Activated naive CD4-positive, alpha-beta T cell treated with anti-CD3 and anti-CD28 coated beads for 36 hours (primary cell): ENCODE results near the gene DCXR. TPM values are rescaled to one million over a fixed set of nuclear protein-coding genes. Genes with fewer than 3 reads are reported as not detected.

Experiments
- CTCF ChIA-PET: fragments of 350-600 bp; sonication (Branson Sonifier 250); formaldehyde crosslinking; loops from one replicate; lab custom pipeline; 2021; ENCODE audit warnings: antibody characterized with exemption; lab: Charles Lee
- DNase-seq: peaks from one replicate; pipeline ENCODE4 v3.0.0-alpha.2; 2020
- H3K27ac Mint-ChIP-seq: one replicate; pipeline ENCODE4 v1.8.0; 2021; ENCODE audit warnings: mild to moderate bottlenecking, mixed read lengths
- H3K27me3 Mint-ChIP-seq: one replicate; pipeline ENCODE4 v1.8.0; 2021; ENCODE audit warnings: low read depth, mixed read lengths
- H3K36me3 Mint-ChIP-seq: one replicate; pipeline ENCODE4 v1.8.0; 2021; ENCODE audit warnings: low read depth, mixed read lengths
- H3K4me1 Mint-ChIP-seq: one replicate; pipeline ENCODE4 v1.8.0; 2021; ENCODE audit warnings: low read depth, mixed read lengths
- H3K4me3 Mint-ChIP-seq: one replicate; pipeline ENCODE4 v1.8.0; 2021; ENCODE audit warnings: mild to moderate bottlenecking, moderate library complexity, mixed read lengths
- H3K9me3 Mint-ChIP-seq: one replicate; pipeline ENCODE4 v1.8.0; 2021; ENCODE audit warnings: mixed read lengths
- intact Hi-C: fragments of 100-400 bp; cut with micrococcal nuclease; formaldehyde crosslinking; loops from one replicate; pipeline ENCODE4 v1.15.1; 2023
- total RNA-seq, 2 experiments: library from RNA; stranded (reverse); gene quantifications; one replicate each; pipeline ENCODE4 v1.2.3, GENCODE V29; 2021

DCXR gene
- total RNA-seq, 2 experiments from 2014 or later = 139 to 146 TPM

DNA sequence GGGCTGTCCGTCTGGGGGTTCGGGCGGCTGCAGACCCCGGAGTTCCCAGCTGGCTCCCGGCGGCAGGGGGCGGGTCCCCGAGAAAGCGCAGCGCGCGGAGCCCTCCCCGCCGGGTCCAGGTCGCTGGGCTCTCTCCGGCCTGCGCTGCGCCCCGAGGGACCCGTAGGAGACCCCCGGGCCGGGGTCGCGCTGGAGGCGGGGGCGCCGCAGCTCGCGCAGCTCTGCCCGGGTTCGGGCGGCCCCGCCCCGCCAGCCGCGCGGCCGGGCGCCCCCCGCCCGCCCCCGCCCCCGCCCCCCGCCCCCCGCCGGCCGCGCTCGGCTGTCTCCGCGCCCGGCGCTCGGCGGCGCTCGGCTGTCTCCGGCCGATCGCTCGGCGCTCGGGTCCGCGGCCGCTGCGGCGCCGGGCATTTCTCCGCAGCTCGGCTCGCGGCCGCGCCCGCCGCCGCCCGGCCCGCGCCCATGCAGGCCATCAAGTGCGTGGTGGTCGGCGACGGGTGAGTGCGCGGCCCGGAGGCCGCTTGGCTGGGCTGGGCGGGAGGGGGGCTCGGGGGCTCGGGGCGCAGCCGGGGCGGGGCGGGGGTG is 6.1 kb downstream of the DCXR start, which contains the start of gene RAC3:
RAC3 (plus strand) TSS at position 376 of the 582 bp plus-strand sequence; CDS start at position 460, 84 bp downstream.
- no peak for DNase-seq
- Mint-ChIP-seq H3K27me3 (no peaks in the 10 kb centered on the region), H3K27ac (no peak within 1 kb of the TSS), H3K36me3 (peaks cover 8% of the 10 kb centered on the region), H3K4me3 (peak within 1 kb of the TSS; percentile 76), H3K9me3 (no peaks in the 10 kb centered on the region), H3K4me1 (peaks cover 13% of the 10 kb centered on the region)
- intact Hi-C loops = loop anchor here (10.0 kb wide), 1 partner anchor 323 kb away; the partner anchor contains the start of gene TEX19
- CTCF ChIA-PET = interaction anchor here (0.9 to 2.5 kb wide), 4 partner anchors 9 to 121 kb away, joined by 3 to 16 read pairs (median 5); partner anchors contain the start of gene NOTUM

DNA sequence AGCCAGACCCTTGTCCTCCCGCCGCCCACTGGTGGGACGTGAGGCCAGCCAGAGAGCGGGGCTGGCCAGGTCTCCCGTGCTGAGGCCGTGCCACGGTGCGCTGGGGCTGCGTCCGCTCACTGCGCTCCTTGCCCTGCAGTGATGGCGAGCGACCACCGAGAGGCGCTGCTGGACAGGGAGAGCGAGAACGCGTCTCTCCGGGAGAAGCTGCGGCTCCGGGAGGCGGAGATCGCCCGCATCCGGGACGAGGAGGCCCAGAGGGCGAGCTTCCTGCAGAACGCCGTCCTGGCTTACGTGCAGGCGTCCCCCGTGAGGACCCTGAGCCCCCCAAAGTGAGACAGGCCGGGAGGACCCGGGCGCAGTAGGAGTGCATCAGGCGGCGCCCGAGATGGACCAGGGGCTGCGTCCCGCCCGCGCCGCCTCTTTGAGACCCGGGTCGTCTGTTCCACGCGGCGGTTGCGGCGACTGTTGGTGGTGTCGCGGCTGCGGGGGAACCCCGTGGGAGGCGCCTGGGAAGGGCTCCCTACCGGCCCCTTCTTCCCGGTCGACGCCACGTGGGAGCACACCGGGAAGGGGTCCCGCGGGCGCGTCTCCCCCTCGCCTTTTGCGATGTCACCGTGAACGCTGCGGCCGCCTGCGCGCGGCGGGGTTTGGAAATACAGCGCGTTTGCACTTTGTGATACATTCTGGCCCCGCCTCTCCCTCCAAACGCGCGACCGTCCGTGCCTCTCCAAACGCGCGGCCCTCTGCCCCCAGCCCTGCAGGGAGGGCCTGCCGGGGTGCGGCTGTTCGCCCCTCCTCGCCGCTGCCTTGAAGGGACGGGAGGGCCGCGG is 6.8 kb downstream of the DCXR start:
- CTCF ChIA-PET = interaction anchor here (0.6 to 3.3 kb wide), 22 partner anchors 10 to 466 kb away, joined by 3 to 23 read pairs (median 4); partner anchors contain the start of genes DUS1L and NOTUM
- no peaks in the 10 kb centered on the region for H3K9me3 Mint-ChIP-seq
- no peaks in the 10 kb centered on the region for H3K27me3 Mint-ChIP-seq
- no peak overlapping the region for H3K27ac Mint-ChIP-seq
- H3K4me3 Mint-ChIP-seq = peak overlapping the region; percentile 76
- H3K36me3 Mint-ChIP-seq = peaks cover 6% of the 10 kb centered on the region
- peaks cover 8% of the 10 kb centered on the region for H3K4me1 Mint-ChIP-seq
- peak; percentile 90 for DNase-seq
- intact Hi-C loops = loop anchor here (1.0 to 10.0 kb wide), 4 partner anchors 68 to 384 kb away; partner anchors contain the start of genes FASN and TEX19

DNA sequence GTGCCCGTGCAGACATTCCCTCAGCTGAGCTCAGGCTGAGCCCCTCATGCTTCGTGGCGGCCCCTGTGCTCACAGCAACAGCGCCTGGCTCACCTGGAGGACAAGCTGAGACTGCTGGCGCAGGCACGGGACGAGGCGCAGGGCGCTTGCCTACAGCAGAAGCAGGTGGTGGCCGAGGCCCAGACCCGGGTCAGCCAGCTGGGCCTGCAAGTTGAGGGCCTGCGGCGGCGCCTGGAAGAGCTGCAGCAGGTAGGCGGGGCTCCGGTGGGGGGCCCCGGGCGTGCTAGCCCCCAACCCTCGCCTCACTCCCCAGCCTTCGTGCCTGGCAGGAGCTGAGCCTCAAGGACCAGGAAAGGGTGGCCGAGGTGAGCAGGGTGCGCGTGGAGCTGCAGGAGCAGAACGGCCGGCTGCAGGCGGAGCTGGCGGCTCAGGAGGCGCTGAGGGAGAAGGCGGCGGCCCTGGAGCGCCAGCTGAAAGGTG is 7.5 kb downstream of the DCXR start:
- no peaks in the 10 kb centered on the region for H3K9me3 Mint-ChIP-seq
- CTCF ChIA-PET = interaction anchor here (0.5 to 3.3 kb wide), 18 partner anchors 8 to 466 kb away, joined by 3 to 23 read pairs (median 5); partner anchors contain the start of genes DCXR, DUS1L and NOTUM
- H3K27me3 Mint-ChIP-seq = no peaks in the 10 kb centered on the region
- peaks cover 6% of the 10 kb centered on the region for H3K36me3 Mint-ChIP-seq
- peaks cover 3% of the 10 kb centered on the region for H3K4me1 Mint-ChIP-seq
- DNase-seq = no peak
- intact Hi-C loops = loop anchor here (1.0 to 10.0 kb wide), 5 partner anchors 68 to 515 kb away; partner anchors contain the start of genes ACTG1, FASN and TEX19
- no peak overlapping the region for H3K4me3 Mint-ChIP-seq
- H3K27ac Mint-ChIP-seq = no peak overlapping the region

DNA sequence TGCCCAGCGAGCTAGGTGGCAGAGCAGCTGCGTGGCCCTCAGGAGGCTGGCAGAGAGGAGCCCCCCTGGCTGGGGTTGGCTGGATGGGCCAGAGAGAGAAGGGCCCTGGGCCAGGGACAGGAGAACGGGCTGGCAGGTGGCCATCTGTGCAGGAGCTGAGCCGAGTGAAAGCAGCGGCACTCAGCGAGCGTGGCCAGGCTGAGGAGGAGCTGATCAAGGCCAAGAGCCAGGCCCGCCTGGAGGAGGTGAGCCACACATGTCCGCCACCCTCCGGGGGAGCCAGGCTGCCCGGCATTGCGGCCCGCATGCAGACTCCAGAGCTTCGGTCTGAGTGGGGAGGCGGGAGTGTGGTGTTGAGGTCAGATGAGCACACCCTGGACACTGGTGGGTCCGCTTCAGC is 8.1 kb downstream of the DCXR start:
- DNase-seq = no peak
- Mint-ChIP-seq H3K4me1 (peaks cover 3% of the 10 kb centered on the region), H3K27me3 (no peaks in the 10 kb centered on the region), H3K9me3 (no peaks in the 10 kb centered on the region), H3K4me3 (no peak overlapping the region), H3K27ac (no peak overlapping the region), H3K36me3 (peaks cover 6% of the 10 kb centered on the region)
- intact Hi-C loops = loop anchor here (10.0 kb wide), 1 partner anchor 515 kb away; the partner anchor contains the start of gene ACTG1
- CTCF ChIA-PET = interaction anchor here (0.5 to 3.3 kb wide), 10 partner anchors 8 to 321 kb away, joined by 3 to 23 read pairs (median 8); partner anchors contain the start of genes DCXR, DUS1L and NOTUM

DNA sequence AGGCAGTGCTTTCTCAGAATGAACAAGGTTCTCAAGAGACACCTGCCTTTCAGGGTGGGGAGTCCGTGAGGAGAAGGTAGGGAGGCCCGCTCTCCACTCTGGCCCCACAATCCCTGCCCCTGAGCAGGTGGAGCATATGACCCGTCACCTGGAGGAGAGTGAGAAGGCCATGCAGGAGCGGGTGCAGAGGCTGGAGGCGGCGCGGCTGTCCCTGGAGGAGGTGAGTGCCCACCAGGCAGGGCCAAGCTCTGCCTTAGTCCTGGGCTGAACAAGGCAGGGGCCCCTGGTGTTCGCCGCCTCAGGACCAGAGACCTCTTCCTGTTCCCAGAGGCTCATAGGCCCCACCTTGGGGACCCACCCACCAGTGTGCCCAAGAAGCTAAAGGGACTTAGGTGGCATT is 8.5 kb downstream of the DCXR start:
- peaks cover 6% of the 10 kb centered on the region for H3K4me1 Mint-ChIP-seq
- no peak overlapping the region for H3K4me3 Mint-ChIP-seq

DNA sequence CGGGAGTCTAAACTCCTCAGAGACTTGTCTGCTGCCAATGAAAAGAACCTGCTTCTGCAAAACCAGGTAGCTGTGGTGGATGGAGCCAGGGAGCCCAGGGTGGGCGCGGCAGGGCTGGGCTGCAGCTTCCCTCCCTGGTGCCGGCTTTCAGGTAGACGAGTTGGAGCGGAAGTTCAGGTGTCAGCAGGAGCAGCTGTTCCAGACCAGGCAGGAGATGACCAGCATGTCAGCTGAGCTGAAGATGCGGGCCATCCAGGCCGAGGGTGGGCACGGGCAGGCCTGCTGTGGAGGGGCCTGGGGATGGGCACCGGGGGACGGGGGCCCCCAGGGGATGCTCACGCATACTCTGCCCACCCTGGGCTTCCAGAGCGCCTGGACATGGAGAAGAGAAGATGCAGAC is 9.3 kb downstream of the DCXR start:
- no peak overlapping the region for H3K27ac Mint-ChIP-seq
- H3K4me1 Mint-ChIP-seq = peaks cover 10% of the 10 kb centered on the region
- no peak for DNase-seq
- intact Hi-C loops = loop anchor here (10.0 kb wide), 1 partner anchor 513 kb away; the partner anchor contains the start of gene ACTG1
- CTCF ChIA-PET = interaction anchor here (2.5 to 3.3 kb wide), 2 partner anchors 8 to 9 kb away, joined by 6 to 23 read pairs; partner anchors contain the start of gene DCXR
- H3K9me3 Mint-ChIP-seq = no peaks in the 10 kb centered on the region
- H3K4me3 Mint-ChIP-seq = no peak overlapping the region
- H3K36me3 Mint-ChIP-seq = peaks cover 6% of the 10 kb centered on the region
- no peaks in the 10 kb centered on the region for H3K27me3 Mint-ChIP-seq

More for the DNA sequence above, 8.5 kb downstream of the DCXR start:
- no peaks in the 10 kb centered on the region for H3K27me3 Mint-ChIP-seq
- CTCF ChIA-PET = interaction anchor here (2.0 to 3.3 kb wide), 4 partner anchors 8 to 126 kb away, joined by 6 to 23 read pairs (median 18); partner anchors contain the start of genes DCXR and NOTUM
- peaks cover 6% of the 10 kb centered on the region for H3K36me3 Mint-ChIP-seq
- no peaks in the 10 kb centered on the region for H3K9me3 Mint-ChIP-seq
- no peak overlapping the region for H3K27ac Mint-ChIP-seq
- intact Hi-C loops = loop anchor here (10.0 kb wide), 1 partner anchor 514 kb away; the partner anchor contains the start of gene ACTG1
- DNase-seq = no peak

DNA sequence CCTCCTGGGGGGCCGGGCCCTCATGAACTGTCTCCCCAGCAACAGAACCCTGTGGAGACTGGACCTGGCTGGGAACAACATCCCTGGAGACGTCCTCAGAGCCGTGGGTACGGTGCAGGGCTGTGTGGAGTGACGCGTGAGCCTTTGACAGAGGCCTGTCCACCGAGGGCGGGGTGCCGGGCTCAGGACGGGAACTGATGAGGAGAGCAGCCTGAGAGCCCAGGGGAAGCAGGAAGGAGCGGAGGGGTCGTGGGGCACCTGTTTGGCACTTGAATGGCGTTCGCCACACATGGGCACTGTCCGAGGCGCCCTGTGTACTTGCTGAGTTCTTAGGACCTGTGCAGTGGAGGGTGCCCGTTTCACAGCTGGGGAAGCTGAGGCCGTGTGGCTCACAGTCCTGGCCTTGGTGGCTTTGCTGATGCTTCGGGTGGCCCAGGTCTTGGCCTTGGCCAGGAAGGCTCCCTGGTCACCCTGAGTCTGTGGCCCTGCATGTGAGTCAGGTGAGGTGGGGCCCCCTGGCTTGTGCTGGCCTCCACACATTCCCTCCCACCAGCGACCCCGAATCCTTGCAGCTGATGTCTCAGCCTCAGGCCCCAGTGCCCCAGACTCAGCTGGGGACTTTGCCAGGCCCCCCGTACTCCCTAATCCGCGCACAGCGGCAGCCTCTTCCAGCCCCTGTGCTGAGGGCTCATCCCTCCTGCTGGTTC is 11.9 kb downstream of the DCXR start:
- H3K4me3 Mint-ChIP-seq = no peak overlapping the region
- peaks cover 22% of the 10 kb centered on the region for H3K4me1 Mint-ChIP-seq
- no peaks in the 10 kb centered on the region for H3K27me3 Mint-ChIP-seq
- CTCF ChIA-PET = interaction anchor here (0.6 to 7.3 kb wide), 2 partner anchors 64 to 85 kb away, joined by 3 to 95 read pairs; partner anchors contain the start of gene NOTUM
- intact Hi-C loops = loop anchor here (10.0 kb wide), 1 partner anchor 511 kb away; the partner anchor contains the start of gene ACTG1
- H3K27ac Mint-ChIP-seq = no peak overlapping the region
- H3K36me3 Mint-ChIP-seq = peaks cover 12% of the 10 kb centered on the region
- DNase-seq = no peak
- H3K9me3 Mint-ChIP-seq = no peaks in the 10 kb centered on the region

DNA sequence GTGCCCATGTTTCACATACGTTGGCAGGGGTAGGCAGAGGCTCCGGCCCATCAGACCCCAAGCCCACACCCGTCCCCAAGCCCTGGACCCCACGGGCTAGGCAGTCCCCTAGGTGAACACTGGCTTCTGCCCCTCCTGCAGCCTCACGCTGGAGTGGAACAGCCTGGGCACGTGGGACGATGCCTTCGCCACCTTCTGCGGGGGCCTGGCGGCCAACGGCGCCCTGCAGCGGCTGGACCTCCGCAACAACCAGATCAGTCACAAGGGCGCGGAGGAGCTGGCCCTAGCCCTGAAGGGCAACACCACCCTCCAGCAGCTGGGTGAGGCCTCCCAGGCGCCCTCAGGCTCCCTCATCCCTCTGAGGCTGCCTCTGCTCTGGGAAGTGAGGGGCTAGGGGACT is 12.6 kb downstream of the DCXR start:
- peaks cover 12% of the 10 kb centered on the region for H3K36me3 Mint-ChIP-seq
- H3K4me1 Mint-ChIP-seq = peaks cover 26% of the 10 kb centered on the region
- H3K9me3 Mint-ChIP-seq = no peaks in the 10 kb centered on the region
- no peaks in the 10 kb centered on the region for H3K27me3 Mint-ChIP-seq
- intact Hi-C loops = loop anchor here (10.0 kb wide), 1 partner anchor 510 kb away; the partner anchor contains the start of gene ACTG1
- H3K27ac Mint-ChIP-seq = no peak overlapping the region
- DNase-seq = no peak
- no peak overlapping the region for H3K4me3 Mint-ChIP-seq
- CTCF ChIA-PET = interaction anchor here (7.3 kb wide), 1 partner anchor 64 kb away, joined by 95 read pairs; the partner anchor contains the start of gene NOTUM

DNA sequence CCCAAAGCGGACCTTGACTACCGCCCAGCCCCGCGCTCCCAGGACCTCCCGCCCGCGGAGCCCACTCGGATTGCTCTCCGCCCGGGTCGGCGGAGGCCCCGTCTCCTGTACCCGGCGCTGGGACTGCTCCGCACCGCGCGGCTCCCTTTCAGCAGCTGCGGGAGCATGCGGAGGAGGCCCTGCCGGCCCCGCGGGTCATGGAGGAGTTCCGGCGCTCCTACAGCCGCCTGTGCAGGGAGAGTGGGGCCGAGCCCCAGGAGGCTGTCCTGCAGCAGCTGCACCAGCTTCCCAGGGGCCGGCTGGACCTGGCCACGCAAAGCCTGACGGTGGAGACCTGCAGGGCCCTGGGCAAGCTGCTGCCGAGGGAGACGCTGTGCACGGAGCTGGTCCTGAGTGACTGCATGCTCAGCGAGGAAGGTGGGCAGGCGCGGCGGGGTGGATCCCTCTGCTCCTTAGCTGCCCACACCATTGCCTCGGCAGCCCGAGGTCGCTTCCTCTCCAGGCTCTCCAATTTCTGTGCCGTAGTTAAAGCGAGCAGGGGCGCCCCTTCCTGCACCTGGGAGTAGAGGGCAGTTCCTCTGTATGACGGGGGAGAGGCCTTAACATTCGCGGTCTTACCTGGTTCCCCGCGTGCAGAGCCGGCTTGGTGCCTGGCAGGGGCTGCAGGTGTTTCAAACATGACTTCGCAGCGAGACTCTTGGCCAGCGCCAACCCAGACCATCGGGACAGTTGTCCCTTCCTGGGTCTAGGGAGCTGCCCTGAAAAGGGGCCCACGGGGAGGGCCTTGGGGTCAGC is 13.9 kb downstream of the DCXR start:
- no peak for DNase-seq
- intact Hi-C loops = loop anchor here (1.0 to 10.0 kb wide), 6 partner anchors 9 to 509 kb away; partner anchors contain the start of genes ACTG1, ASPSCR1, DCXR and FASN
- CTCF ChIA-PET = interaction anchor here (0.7 to 7.3 kb wide), 4 partner anchors 9 to 63 kb away, joined by 3 to 95 read pairs (median 4); partner anchors contain the start of genes DCXR and NOTUM
- Mint-ChIP-seq H3K9me3 (no peaks in the 10 kb centered on the region), H3K4me1 (peaks cover 22% of the 10 kb centered on the region), H3K4me3 (peak overlapping the region; percentile 74), H3K36me3 (peaks cover 12% of the 10 kb centered on the region), H3K27ac (no peak overlapping the region), H3K27me3 (no peaks in the 10 kb centered on the region)

DNA sequence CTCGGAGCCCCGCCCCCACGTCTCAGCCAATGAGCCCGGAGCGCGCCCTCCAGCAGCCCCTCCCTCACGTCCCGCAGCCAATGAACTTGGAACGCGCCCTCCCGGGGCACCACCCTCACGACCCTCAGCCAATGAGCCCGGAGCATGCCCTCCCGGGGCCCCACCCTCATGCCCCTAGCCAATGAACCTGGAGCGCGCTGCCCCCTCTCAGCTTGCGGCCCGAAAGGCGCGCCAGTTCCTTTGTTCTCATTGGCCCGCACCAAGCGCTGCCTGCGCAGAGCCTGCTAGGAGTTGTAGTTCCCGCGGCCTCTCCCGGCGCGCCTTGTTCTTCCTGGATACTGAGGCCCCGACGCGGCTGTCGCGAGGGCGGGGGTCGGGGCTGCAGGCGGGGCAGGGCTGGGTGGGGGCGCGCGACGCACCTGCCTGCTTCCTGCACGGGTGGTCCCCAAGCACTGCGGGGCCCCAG is 14.5 kb downstream of the DCXR start, which contains the start of gene LRRC45:
LRRC45 (plus strand) TSS at position 325 of the 466 bp plus-strand sequence. CDS start 339 bp downstream, outside the sequence.
- H3K9me3 Mint-ChIP-seq = no peaks in the 10 kb centered on the region
- peak within 1 kb of the TSS; percentile 86 for H3K4me3 Mint-ChIP-seq

More for the DNA sequence above, 14.5 kb downstream of the DCXR start, which contains the start of gene LRRC45:
- CTCF ChIA-PET = interaction anchor here (1.0 to 7.3 kb wide), 5 partner anchors 10 to 95 kb away, joined by 3 to 95 read pairs (median 4); partner anchors contain the start of genes DCXR, MAFG and NOTUM
- Mint-ChIP-seq H3K27ac (no peak within 1 kb of the TSS), H3K4me1 (peaks cover 22% of the 10 kb centered on the region), H3K27me3 (no peaks in the 10 kb centered on the region), H3K36me3 (peaks cover 14% of the 10 kb centered on the region)
- peak; percentile 100 for DNase-seq
- intact Hi-C loops = loop anchor here (1.0 to 10.0 kb wide), 7 partner anchors 9 to 508 kb away; partner anchors contain the start of genes ACTG1, ASPSCR1, DCXR and FASN
